ENCODE measurements around the gene ABCC2.
"Not testable (repeated sequence)": the region's sequence is repeated elsewhere in the genome, so short reads cannot be mapped to it uniquely, and the experiment has no call there.

Gene ABCC2

GRCh38 chr10:99852481-99853213 is 70.2 kb downstream of the ABCC2 start:
- no peak for DNase-seq (ENCODE audit: low read depth)

- no peak for DNase-seq (ENCODE audit: low read depth)
These were observed 71.2 kb downstream of the ABCC2 start for GRCh38 chr10:99853655-99854054.

- no peak for DNase-seq (ENCODE audit: low read depth)
These were observed 72.4 kb downstream of the ABCC2 start for GRCh38 chr10:99854860-99855259.

GRCh38 chr10:99855479-99856071 is 73.1 kb downstream of the ABCC2 start:
- DNase-seq (ENCODE audit: low read depth): no peak

GRCh38 chr10:99858849-99859248 is 76.4 kb downstream of the ABCC2 start:
- no peak for DNase-seq (ENCODE audit: low read depth)

- no peak for DNase-seq (ENCODE audit: low read depth)
These were observed 77.1 kb downstream of the ABCC2 start for GRCh38 chr10:99859585-99859984.

GRCh38 chr10:99860466-99860865 is 78.0 kb downstream of the ABCC2 start:
- DNase-seq (ENCODE audit: low read depth): no peak

GRCh38 chr10:99863535-99864240 is 81.2 kb downstream of the ABCC2 start:
- not testable (repeated sequence) for DNase-seq (ENCODE audit: low read depth)

GRCh38 chr10:99867250-99867649 is 84.8 kb downstream of the ABCC2 start:
- DNase-seq (ENCODE audit: low read depth): not testable (repeated sequence)

GRCh38 chr10:99869581-99870122 is 87.2 kb downstream of the ABCC2 start:
- no peak for DNase-seq (ENCODE audit: low read depth)

GRCh38 chr10:99870123-99870730 is 87.8 kb downstream of the ABCC2 start:
- no peak for DNase-seq (ENCODE audit: low read depth)

GRCh38 chr10:99872367-99873162 is 90.1 kb downstream of the ABCC2 start:
- no peak for DNase-seq (ENCODE audit: low read depth)

GRCh38 chr10:99873846-99874245 is 91.4 kb downstream of the ABCC2 start:
- DNase-seq (ENCODE audit: low read depth): no peak

GRCh38 chr10:99874341-99875085 is 92.1 kb downstream of the ABCC2 start:
- DNase-seq (ENCODE audit: low read depth): no peak

- DNase-seq (ENCODE audit: low read depth): no peak
These were observed 93.0 kb downstream of the ABCC2 start for GRCh38 chr10:99875473-99875872.

- DNase-seq (ENCODE audit: low read depth): no peak
These were observed 97.8 kb downstream of the ABCC2 start for GRCh38 chr10:99880080-99880835.

GRCh38 chr10:99881371-99881770 is 98.9 kb downstream of the ABCC2 start:
- DNase-seq (ENCODE audit: low read depth): no peak

GRCh38 chr10:99883523-99883922 is 101.1 kb downstream of the ABCC2 start:
- DNase-seq (ENCODE audit: low read depth): no peak

GRCh38 chr10:99888622-99889021 is 106.2 kb downstream of the ABCC2 start:
- no peak for DNase-seq (ENCODE audit: low read depth)

- DNase-seq (ENCODE audit: low read depth): no peak
These were observed 112.2 kb downstream of the ABCC2 start for GRCh38 chr10:99894613-99895012.
